ENCODE data around the gene FAM9C.

- no peak for TF ChIP-seq EZH2phosphoT487 (conservative IDR thresholded peaks at IDR 0.05; ENCODE audit: low read length)
- TF ChIP-seq CTCF (IDR thresholded peaks at IDR 0.05; ENCODE audit: insufficient read depth, low read length, poor library complexity, severe bottlenecking), result no peak
Measured at GRCh38 chrX:13051167-13051528, 6.7 kb upstream of the FAM9C start.
